ENCODE results near the gene CUL7.

DNA sequence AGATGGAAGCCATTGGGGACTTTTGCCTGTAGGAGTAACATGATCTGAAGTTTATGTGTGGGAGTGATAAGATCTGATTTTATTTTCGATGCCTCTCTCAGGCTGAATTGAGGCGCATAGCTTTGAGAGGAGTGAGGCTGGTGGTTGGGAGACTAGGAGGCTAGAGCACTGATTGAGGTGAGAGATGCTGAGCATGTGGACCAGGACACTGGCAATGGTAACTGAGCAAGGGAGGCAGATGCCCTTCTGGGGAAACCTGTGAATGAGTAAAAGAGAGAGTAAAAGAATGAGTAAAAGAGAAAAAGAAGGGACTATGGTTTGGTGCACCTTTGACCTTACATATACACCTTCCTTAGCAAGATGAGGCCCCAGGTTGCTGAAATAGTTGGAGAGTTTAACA is 29.2 kb downstream of the CUL7 start:
- TF ChIP-seq, protein P1, sequence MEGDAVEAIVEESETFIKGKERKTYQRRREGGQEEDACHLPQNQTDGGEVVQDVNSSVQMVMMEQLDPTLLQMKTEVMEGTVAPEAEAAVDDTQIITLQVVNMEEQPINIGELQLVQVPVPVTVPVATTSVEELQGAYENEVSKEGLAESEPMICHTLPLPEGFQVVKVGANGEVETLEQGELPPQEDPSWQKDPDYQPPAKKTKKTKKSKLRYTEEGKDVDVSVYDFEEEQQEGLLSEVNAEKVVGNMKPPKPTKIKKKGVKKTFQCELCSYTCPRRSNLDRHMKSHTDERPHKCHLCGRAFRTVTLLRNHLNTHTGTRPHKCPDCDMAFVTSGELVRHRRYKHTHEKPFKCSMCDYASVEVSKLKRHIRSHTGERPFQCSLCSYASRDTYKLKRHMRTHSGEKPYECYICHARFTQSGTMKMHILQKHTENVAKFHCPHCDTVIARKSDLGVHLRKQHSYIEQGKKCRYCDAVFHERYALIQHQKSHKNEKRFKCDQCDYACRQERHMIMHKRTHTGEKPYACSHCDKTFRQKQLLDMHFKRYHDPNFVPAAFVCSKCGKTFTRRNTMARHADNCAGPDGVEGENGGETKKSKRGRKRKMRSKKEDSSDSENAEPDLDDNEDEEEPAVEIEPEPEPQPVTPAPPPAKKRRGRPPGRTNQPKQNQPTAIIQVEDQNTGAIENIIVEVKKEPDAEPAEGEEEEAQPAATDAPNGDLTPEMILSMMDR (IDR thresholded peaks at IDR 0.05), result no peak
- TF ChIP-seq ZBTB21 (CRISPR knock-in tag; IDR thresholded peaks at IDR 0.05; ENCODE audit: borderline replicate concordance) (no peak), MXD4 (CRISPR knock-in tag; IDR thresholded peaks at IDR 0.05; ENCODE audit: borderline replicate concordance) (no peak), SP1 (CRISPR knock-in tag; conservative IDR thresholded peaks at IDR 0.05) (no peak), NFATC4 (CRISPR knock-in tag; IDR thresholded peaks at IDR 0.05) (no peak)
- TF ChIP-seq, protein P2, sequence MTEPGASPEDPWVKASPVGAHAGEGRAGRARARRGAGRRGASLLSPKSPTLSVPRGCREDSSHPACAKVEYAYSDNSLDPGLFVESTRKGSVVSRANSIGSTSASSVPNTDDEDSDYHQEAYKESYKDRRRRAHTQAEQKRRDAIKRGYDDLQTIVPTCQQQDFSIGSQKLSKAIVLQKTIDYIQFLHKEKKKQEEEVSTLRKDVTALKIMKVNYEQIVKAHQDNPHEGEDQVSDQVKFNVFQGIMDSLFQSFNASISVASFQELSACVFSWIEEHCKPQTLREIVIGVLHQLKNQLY (CRISPR knock-in tag; IDR thresholded peaks at IDR 0.05), result no peak
- TF ChIP-seq, protein P3, sequence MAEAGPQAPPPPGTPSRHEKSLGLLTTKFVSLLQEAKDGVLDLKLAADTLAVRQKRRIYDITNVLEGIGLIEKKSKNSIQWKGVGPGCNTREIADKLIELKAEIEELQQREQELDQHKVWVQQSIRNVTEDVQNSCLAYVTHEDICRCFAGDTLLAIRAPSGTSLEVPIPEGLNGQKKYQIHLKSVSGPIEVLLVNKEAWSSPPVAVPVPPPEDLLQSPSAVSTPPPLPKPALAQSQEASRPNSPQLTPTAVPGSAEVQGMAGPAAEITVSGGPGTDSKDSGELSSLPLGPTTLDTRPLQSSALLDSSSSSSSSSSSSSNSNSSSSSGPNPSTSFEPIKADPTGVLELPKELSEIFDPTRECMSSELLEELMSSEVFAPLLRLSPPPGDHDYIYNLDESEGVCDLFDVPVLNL (CRISPR knock-in tag; IDR thresholded peaks at IDR 0.05; ENCODE audit: borderline replicate concordance, low read depth), result no peak
- TF ChIP-seq, protein P4, sequence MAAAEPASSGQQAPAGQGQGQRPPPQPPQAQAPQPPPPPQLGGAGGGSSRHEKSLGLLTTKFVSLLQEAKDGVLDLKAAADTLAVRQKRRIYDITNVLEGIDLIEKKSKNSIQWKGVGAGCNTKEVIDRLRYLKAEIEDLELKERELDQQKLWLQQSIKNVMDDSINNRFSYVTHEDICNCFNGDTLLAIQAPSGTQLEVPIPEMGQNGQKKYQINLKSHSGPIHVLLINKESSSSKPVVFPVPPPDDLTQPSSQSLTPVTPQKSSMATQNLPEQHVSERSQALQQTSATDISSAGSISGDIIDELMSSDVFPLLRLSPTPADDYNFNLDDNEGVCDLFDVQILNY (CRISPR knock-in tag; IDR thresholded peaks at IDR 0.05), result no peak
- TF ChIP-seq, protein P5, sequence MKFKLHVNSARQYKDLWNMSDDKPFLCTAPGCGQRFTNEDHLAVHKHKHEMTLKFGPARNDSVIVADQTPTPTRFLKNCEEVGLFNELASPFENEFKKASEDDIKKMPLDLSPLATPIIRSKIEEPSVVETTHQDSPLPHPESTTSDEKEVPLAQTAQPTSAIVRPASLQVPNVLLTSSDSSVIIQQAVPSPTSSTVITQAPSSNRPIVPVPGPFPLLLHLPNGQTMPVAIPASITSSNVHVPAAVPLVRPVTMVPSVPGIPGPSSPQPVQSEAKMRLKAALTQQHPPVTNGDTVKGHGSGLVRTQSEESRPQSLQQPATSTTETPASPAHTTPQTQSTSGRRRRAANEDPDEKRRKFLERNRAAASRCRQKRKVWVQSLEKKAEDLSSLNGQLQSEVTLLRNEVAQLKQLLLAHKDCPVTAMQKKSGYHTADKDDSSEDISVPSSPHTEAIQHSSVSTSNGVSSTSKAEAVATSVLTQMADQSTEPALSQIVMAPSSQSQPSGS (CRISPR knock-in tag; IDR thresholded peaks at IDR 0.05; ENCODE audit: borderline replicate concordance, low read depth), result no peak
